Measurements from ENCODE around the gene SCAF1. TPM values are rescaled to one million over a fixed set of nuclear protein-coding genes. Genes with fewer than 3 reads are reported as not detected.

SCAF1 gene
- total and polyA plus RNA-seq, 2 of the 13 experiments (the other 11 are each of a cell fraction or from before 2014, with no cell fraction given) = 3.3 to 6.1 TPM

DNA sequence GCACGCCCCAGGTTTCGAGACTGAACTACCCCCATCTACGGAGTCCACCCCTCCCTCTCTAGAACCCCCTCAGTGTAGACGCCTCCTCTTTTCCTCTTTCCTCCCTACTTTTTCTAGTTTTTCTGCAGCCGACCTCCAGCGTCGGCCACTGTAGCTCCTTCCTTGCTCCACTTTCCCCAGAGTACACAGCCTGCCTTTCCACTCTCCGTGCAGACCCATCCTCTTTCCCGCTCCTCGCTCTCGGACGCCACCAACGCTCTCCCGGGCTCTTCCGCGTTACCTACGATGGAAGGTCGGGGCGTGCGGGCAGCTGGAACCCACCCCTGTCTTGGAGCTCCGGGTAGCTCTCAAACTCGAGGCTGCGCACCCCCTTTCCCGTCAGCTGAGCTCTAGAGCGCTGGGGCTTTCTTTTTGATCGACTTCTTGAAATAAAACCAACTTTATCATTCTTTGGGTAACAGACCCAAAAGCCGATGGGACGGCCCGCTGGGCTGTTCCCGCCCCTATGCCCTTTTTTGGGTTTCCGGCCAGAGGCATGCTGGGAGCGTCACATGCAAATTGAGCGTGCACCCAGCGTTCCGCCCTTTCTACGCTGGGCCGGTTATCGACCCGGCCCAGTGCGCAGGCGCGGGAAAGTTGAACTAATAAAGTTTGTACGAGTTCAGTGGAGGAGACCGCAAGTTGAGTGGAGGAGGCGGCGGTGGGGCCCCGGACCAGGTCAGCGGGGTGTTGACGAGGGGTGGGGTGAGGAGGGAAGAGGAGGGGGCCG lies 23.5 kb downstream of the SCAF1 start, which contains the start of the genes BCL2L12 and IRF3 (continued):
- TF ChIP-seq ZNF407 (CRISPR knock-in tag; IDR thresholded peaks at IDR 0.05; ENCODE audit: not compliant biosample characterization) (peak; percentile 38), CAMTA2 (CRISPR knock-in tag; IDR thresholded peaks at IDR 0.05; ENCODE audit: borderline replicate concordance) (no peak), TOPORS (CRISPR knock-in tag; IDR thresholded peaks at IDR 0.05) (no peak), DMAP1 (CRISPR knock-in tag; IDR thresholded peaks at IDR 0.05) (peak; percentile 25; the same call in 1 of the 2 replicates), CSRNP2 (CRISPR knock-in tag; conservative IDR thresholded peaks at IDR 0.05; ENCODE audit: low read depth) (no peak), ZNF816 (CRISPR knock-in tag; IDR thresholded peaks at IDR 0.05; ENCODE audit: borderline replicate concordance) (no peak), PHF21A (CRISPR knock-in tag; IDR thresholded peaks at IDR 0.05) (peak; percentile 66), ZNF230 (CRISPR knock-in tag; IDR thresholded peaks at IDR 0.05) (peak; percentile 23; the same call in 1 of the 2 replicates), ONECUT2 (CRISPR knock-in tag; IDR thresholded peaks at IDR 0.05) (peak; percentile 100), SNAPC2 (CRISPR knock-in tag; IDR thresholded peaks at IDR 0.05) (peak; percentile 98), KDM2A (CRISPR knock-in tag; IDR thresholded peaks at IDR 0.05; ENCODE audit: borderline replicate concordance, low read depth) (peak; percentile 64; the same call in 1 of the 2 replicates), ZNF776 (CRISPR knock-in tag; IDR thresholded peaks at IDR 0.05) (no peak), TFAP4 (IDR thresholded peaks at IDR 0.05; ENCODE audit: borderline replicate concordance, low read depth) (0 out of 2 replicates have a peak, but pooled peaks have one; percentile 11)
- TF ChIP-seq, protein P1, sequence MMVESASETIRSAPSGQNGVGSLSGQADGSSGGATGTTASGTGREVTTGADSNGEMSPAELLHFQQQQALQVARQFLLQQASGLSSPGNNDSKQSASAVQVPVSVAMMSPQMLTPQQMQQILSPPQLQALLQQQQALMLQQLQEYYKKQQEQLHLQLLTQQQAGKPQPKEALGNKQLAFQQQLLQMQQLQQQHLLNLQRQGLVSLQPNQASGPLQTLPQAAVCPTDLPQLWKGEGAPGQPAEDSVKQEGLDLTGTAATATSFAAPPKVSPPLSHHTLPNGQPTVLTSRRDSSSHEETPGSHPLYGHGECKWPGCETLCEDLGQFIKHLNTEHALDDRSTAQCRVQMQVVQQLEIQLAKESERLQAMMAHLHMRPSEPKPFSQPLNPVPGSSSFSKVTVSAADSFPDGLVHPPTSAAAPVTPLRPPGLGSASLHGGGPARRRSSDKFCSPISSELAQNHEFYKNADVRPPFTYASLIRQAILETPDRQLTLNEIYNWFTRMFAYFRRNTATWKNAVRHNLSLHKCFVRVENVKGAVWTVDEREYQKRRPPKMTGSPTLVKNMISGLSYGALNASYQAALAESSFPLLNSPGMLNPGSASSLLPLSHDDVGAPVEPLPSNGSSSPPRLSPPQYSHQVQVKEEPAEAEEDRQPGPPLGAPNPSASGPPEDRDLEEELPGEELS (CRISPR knock-in tag; IDR thresholded peaks at IDR 0.05) = peak; percentile 61

Measured in HepG2 (cell line).